HEK293 (cell line): ENCODE measurements around the gene GIT1.
A peak's percentile ranks its signal among the peaks of the same experiment; 100 is the strongest.

Source experiments
- BCL11A ChIP-seq: fragments of 450-650 bp; formaldehyde crosslinking; IDR thresholded peaks from 2 replicates; pipeline ENCODE4 v1.5.1; 2016; ENCODE audit warnings: low read depth, missing biosample characterization, missing genetic modification characterization
- BCL11B ChIP-seq: fragments of 450-650 bp; formaldehyde crosslinking; IDR thresholded peaks from 2 replicates; pipeline ENCODE4 v1.5.1; 2016; ENCODE audit warnings: low read depth, missing biosample characterization, missing genetic modification characterization
- EGR2 ChIP-seq: fragments of 450-650 bp; formaldehyde crosslinking; IDR thresholded peaks from 2 replicates; pipeline ENCODE4 v1.5.1; 2016; ENCODE audit warnings: low read depth, missing biosample characterization, missing genetic modification characterization
- FEZF1 ChIP-seq: fragments of 450-650 bp; formaldehyde crosslinking; IDR thresholded peaks from 2 replicates; pipeline ENCODE4 v1.5.1; 2016; ENCODE audit warnings: missing biosample characterization, missing genetic modification characterization
- GFI1B ChIP-seq: fragments of 450-650 bp; formaldehyde crosslinking; IDR thresholded peaks from 2 replicates; pipeline ENCODE4 v1.5.1; 2016; ENCODE audit warnings: missing biosample characterization, missing genetic modification characterization
- GLIS1 ChIP-seq: fragments of 450-650 bp; formaldehyde crosslinking; IDR thresholded peaks from 2 replicates; pipeline ENCODE4 v1.5.1; 2016; ENCODE audit warnings: missing biosample characterization, missing genetic modification characterization
- GLIS2 ChIP-seq: fragments of 450-650 bp; formaldehyde crosslinking; IDR thresholded peaks from 2 replicates; pipeline ENCODE4 v1.5.1; 2016; ENCODE audit warnings: missing biosample characterization, missing genetic modification characterization
- MZF1 ChIP-seq: fragments of 450-650 bp; formaldehyde crosslinking; IDR thresholded peaks from 2 replicates; pipeline ENCODE4 v1.5.1; 2017; ENCODE audit warnings: missing biosample characterization, missing genetic modification characterization, borderline replicate concordance
- OVOL3 ChIP-seq: fragments of 450-650 bp; formaldehyde crosslinking; IDR thresholded peaks from 2 replicates; pipeline ENCODE4 v1.5.1; 2016; ENCODE audit warnings: missing biosample characterization, missing genetic modification characterization
- SP7 ChIP-seq: fragments of 450-650 bp; formaldehyde crosslinking; IDR thresholded peaks from 2 replicates; pipeline ENCODE4 v1.5.1; 2016; ENCODE audit warnings: missing biosample characterization, missing genetic modification characterization
- YY1 ChIP-seq: fragments of 450-650 bp; formaldehyde crosslinking; IDR thresholded peaks from 2 replicates; pipeline ENCODE4 v1.5.1; 2018; ENCODE audit warnings: missing biosample characterization, missing genetic modification characterization
- ZBTB20 ChIP-seq: fragments of 450-650 bp; formaldehyde crosslinking; IDR thresholded peaks from 2 replicates; pipeline ENCODE4 v1.5.1; 2016; ENCODE audit warnings: missing biosample characterization, missing genetic modification characterization
- ZBTB48 ChIP-seq: fragments of 450-650 bp; formaldehyde crosslinking; IDR thresholded peaks from 2 replicates; pipeline ENCODE4 v1.5.1; 2016; ENCODE audit warnings: missing biosample characterization, missing genetic modification characterization
- ZBTB7A ChIP-seq: fragments of 450-650 bp; formaldehyde crosslinking; IDR thresholded peaks from 2 replicates; pipeline ENCODE4 v1.5.1; 2016; ENCODE audit warnings: low read depth, missing biosample characterization, missing genetic modification characterization
- ZFHX2 ChIP-seq: fragments of 450-650 bp; formaldehyde crosslinking; conservative IDR thresholded peaks from 2 replicates; pipeline ENCODE4 v1.5.1; 2016; ENCODE audit warnings: missing biosample characterization, missing genetic modification characterization
- ZIC2 ChIP-seq: fragments of 450-650 bp; formaldehyde crosslinking; IDR thresholded peaks from 2 replicates; pipeline ENCODE4 v1.5.1; 2016; ENCODE audit warnings: missing biosample characterization, missing genetic modification characterization
- ZNF132 ChIP-seq: fragments of 450-650 bp; formaldehyde crosslinking; IDR thresholded peaks from 2 replicates; pipeline ENCODE4 v1.5.1; 2017; ENCODE audit warnings: missing biosample characterization, missing genetic modification characterization, borderline replicate concordance
- ZNF239 ChIP-seq: fragments of 450-650 bp; formaldehyde crosslinking; IDR thresholded peaks from 2 replicates; pipeline ENCODE4 v1.5.1; 2016; ENCODE audit warnings: missing biosample characterization, missing genetic modification characterization
- ZNF366 ChIP-seq: fragments of 450-650 bp; formaldehyde crosslinking; conservative IDR thresholded peaks from 2 replicates; pipeline ENCODE4 v1.5.1; 2016; ENCODE audit warnings: missing biosample characterization, missing genetic modification characterization
- ZNF423 ChIP-seq: fragments of 450-650 bp; formaldehyde crosslinking; IDR thresholded peaks from 2 replicates; pipeline ENCODE4 v1.5.1; 2016; ENCODE audit warnings: missing biosample characterization, missing genetic modification characterization
- ZNF600 ChIP-seq: fragments of 450-650 bp; formaldehyde crosslinking; IDR thresholded peaks from 2 replicates; pipeline ENCODE4 v1.5.1; 2016; ENCODE audit warnings: missing biosample characterization, missing genetic modification characterization
- ZNF629 ChIP-seq: fragments of 450-650 bp; formaldehyde crosslinking; IDR thresholded peaks from 2 replicates; pipeline ENCODE4 v1.5.1; 2017; ENCODE audit warnings: missing biosample characterization, missing genetic modification characterization
- TF ChIP-seq, protein P1 (sequence below): fragments of 450-650 bp; formaldehyde crosslinking; IDR thresholded peaks from 2 replicates; pipeline ENCODE4 v1.5.1; 2017; ENCODE audit warnings: missing biosample characterization, missing genetic modification characterization
- TF ChIP-seq, protein P2 (sequence below): fragments of 450-650 bp; IDR thresholded peaks from 2 replicates; pipeline ENCODE4 v1.5.1; 2018; ENCODE audit warnings: missing biosample characterization, mild to moderate bottlenecking, missing genetic modification characterization
- TF ChIP-seq, protein P3 (sequence below): fragments of 450-650 bp; formaldehyde crosslinking; IDR thresholded peaks from 2 replicates; pipeline ENCODE4 v1.5.1; 2016; ENCODE audit warnings: missing biosample characterization, missing genetic modification characterization, borderline replicate concordance
- TF ChIP-seq, protein P4 (sequence below): fragments of 450-650 bp; formaldehyde crosslinking; IDR thresholded peaks from 2 replicates; pipeline ENCODE4 v1.5.1; 2017; ENCODE audit warnings: missing biosample characterization, missing genetic modification characterization
- TF ChIP-seq, protein P5 (sequence below): fragments of 450-650 bp; formaldehyde crosslinking; IDR thresholded peaks from 2 replicates; pipeline ENCODE4 v1.5.1; 2016; ENCODE audit warnings: missing biosample characterization, missing genetic modification characterization

The GIT1 gene

DNA sequence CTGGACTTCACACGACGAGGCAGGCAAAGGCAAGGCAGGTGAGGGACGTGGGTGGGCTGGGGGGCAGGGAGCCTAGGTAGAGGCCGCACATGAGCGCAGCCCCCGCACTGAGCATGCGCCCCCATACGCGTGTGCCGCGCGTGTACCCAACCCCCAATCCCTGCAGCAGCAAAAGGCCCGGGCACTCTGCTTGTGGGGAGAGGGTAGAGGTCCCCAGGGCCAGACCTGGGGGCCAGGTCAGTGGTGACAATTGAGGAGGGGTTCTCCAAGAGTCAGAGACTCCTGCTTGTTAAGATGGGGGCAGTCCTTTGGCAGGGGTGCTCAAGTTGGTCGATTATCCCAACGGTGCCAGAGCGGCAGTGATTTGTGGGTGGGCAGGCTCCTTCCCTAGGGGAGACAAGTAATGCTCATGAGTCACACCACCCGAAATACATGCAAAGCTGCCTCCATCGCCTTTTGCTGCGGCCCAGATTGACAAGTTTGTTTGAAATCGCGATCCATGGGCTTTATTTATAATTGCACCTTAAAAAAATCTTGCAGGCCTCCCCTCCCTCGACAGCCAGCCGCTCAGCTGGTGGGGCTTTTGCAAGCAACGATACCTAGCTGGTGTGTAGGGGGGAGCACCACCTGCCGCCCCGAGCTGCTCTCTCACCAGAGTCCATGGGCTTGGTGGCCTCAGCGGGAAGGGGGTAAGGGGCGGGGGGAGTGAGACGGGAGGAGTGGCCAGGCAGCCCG, 1.1 kb upstream of the GIT1 start (continued):
- peak; percentile 20; the same call in 1 of the 2 replicates for TF ChIP-seq GLIS1 (tag by site-specific recombination)
- TF ChIP-seq ZIC2 (tag by site-specific recombination) = peak; percentile 65
- TF ChIP-seq EGR2 (tag by site-specific recombination) = peak; percentile 44; the same call in 1 of the 2 replicates
- TF ChIP-seq, protein P1, sequence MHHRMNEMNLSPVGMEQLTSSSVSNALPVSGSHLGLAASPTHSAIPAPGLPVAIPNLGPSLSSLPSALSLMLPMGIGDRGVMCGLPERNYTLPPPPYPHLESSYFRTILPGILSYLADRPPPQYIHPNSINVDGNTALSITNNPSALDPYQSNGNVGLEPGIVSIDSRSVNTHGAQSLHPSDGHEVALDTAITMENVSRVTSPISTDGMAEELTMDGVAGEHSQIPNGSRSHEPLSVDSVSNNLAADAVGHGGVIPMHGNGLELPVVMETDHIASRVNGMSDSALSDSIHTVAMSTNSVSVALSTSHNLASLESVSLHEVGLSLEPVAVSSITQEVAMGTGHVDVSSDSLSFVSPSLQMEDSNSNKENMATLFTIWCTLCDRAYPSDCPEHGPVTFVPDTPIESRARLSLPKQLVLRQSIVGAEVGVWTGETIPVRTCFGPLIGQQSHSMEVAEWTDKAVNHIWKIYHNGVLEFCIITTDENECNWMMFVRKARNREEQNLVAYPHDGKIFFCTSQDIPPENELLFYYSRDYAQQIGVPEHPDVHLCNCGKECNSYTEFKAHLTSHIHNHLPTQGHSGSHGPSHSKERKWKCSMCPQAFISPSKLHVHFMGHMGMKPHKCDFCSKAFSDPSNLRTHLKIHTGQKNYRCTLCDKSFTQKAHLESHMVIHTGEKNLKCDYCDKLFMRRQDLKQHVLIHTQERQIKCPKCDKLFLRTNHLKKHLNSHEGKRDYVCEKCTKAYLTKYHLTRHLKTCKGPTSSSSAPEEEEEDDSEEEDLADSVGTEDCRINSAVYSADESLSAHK (tag by site-specific recombination) = no peak
- TF ChIP-seq ZNF132 = no peak
- TF ChIP-seq GLIS2 (tag by site-specific recombination) = peak; percentile 68
- TF ChIP-seq ZNF423 (tag by site-specific recombination) = 0 out of 2 replicates have a peak, but pooled peaks have one; percentile 26
- TF ChIP-seq ZBTB48 (tag by site-specific recombination) = 0 out of 2 replicates have a peak, but pooled peaks have one; percentile 24
- TF ChIP-seq ZNF629 = peak; percentile 7; the same call in 1 of the 2 replicates
- TF ChIP-seq, protein P2, sequence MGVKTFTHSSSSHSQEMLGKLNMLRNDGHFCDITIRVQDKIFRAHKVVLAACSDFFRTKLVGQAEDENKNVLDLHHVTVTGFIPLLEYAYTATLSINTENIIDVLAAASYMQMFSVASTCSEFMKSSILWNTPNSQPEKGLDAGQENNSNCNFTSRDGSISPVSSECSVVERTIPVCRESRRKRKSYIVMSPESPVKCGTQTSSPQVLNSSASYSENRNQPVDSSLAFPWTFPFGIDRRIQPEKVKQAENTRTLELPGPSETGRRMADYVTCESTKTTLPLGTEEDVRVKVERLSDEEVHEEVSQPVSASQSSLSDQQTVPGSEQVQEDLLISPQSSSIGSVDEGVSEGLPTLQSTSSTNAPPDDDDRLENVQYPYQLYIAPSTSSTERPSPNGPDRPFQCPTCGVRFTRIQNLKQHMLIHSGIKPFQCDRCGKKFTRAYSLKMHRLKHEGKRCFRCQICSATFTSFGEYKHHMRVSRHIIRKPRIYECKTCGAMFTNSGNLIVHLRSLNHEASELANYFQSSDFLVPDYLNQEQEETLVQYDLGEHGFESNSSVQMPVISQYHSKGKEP (tag by site-specific recombination) = peak; percentile 24
- TF ChIP-seq YY1 (tag by site-specific recombination) = no peak
- TF ChIP-seq ZNF366 (tag by site-specific recombination) = no peak
- peak; percentile 7; the same call in 1 of the 2 replicates for TF ChIP-seq FEZF1
- TF ChIP-seq, protein P3, sequence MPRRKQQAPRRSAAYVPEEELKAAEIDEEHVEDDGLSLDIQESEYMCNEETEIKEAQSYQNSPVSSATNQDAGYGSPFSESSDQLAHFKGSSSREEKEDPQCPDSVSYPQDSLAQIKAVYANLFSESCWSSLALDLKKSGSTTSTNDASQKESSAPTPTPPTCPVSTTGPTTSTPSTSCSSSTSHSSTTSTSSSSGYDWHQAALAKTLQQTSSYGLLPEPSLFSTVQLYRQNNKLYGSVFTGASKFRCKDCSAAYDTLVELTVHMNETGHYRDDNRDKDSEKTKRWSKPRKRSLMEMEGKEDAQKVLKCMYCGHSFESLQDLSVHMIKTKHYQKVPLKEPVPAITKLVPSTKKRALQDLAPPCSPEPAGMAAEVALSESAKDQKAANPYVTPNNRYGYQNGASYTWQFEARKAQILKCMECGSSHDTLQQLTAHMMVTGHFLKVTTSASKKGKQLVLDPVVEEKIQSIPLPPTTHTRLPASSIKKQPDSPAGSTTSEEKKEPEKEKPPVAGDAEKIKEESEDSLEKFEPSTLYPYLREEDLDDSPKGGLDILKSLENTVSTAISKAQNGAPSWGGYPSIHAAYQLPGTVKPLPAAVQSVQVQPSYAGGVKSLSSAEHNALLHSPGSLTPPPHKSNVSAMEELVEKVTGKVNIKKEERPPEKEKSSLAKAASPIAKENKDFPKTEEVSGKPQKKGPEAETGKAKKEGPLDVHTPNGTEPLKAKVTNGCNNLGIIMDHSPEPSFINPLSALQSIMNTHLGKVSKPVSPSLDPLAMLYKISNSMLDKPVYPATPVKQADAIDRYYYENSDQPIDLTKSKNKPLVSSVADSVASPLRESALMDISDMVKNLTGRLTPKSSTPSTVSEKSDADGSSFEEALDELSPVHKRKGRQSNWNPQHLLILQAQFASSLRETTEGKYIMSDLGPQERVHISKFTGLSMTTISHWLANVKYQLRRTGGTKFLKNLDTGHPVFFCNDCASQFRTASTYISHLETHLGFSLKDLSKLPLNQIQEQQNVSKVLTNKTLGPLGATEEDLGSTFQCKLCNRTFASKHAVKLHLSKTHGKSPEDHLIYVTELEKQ (tag by site-specific recombination) = no peak
- TF ChIP-seq BCL11A (tag by site-specific recombination) = 0 out of 2 replicates have a peak, but pooled peaks have one; percentile 24
- TF ChIP-seq GFI1B (tag by site-specific recombination) = peak; percentile 89
- TF ChIP-seq ZBTB20 (tag by site-specific recombination) = peak; percentile 77
- TF ChIP-seq SP7 (tag by site-specific recombination) = peak; percentile 47
- peak; percentile 65; the same call in 1 of the 2 replicates for TF ChIP-seq ZBTB7A
- TF ChIP-seq ZFHX2 (tag by site-specific recombination) = peak; percentile 8; the same call in 1 of the 2 replicates
- TF ChIP-seq ZNF239 (tag by site-specific recombination) = no peak
- 0 out of 2 replicates have a peak, but pooled peaks have one; percentile 16 for TF ChIP-seq BCL11B (tag by site-specific recombination)
- TF ChIP-seq, protein P4, sequence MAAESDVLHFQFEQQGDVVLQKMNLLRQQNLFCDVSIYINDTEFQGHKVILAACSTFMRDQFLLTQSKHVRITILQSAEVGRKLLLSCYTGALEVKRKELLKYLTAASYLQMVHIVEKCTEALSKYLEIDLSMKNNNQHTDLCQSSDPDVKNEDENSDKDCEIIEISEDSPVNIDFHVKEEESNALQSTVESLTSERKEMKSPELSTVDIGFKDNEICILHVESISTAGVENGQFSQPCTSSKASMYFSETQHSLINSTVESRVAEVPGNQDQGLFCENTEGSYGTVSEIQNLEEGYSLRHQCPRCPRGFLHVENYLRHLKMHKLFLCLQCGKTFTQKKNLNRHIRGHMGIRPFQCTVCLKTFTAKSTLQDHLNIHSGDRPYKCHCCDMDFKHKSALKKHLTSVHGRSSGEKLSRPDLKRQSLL (tag by site-specific recombination) = peak; percentile 75; the same call in 1 of the 2 replicates
- TF ChIP-seq, protein P5, sequence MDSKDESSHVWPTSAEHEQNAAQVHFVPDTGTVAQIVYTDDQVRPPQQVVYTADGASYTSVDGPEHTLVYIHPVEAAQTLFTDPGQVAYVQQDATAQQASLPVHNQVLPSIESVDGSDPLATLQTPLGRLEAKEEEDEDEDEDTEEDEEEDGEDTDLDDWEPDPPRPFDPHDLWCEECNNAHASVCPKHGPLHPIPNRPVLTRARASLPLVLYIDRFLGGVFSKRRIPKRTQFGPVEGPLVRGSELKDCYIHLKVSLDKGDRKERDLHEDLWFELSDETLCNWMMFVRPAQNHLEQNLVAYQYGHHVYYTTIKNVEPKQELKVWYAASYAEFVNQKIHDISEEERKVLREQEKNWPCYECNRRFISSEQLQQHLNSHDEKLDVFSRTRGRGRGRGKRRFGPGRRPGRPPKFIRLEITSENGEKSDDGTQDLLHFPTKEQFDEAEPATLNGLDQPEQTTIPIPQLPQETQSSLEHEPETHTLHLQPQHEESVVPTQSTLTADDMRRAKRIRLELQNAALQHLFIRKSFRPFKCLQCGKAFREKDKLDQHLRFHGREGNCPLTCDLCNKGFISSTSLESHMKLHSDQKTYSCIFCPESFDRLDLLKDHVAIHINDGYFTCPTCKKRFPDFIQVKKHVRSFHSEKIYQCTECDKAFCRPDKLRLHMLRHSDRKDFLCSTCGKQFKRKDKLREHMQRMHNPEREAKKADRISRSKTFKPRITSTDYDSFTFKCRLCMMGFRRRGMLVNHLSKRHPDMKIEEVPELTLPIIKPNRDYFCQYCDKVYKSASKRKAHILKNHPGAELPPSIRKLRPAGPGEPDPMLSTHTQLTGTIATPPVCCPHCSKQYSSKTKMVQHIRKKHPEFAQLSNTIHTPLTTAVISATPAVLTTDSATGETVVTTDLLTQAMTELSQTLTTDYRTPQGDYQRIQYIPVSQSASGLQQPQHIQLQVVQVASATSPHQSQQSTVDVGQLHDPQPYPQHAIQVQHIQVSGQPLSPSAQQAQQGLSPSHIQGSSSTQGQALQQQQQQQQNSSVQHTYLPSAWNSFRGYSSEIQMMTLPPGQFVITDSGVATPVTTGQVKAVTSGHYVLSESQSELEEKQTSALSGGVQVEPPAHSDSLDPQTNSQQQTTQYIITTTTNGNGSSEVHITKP (tag by site-specific recombination) = peak; percentile 74
- TF ChIP-seq OVOL3 (tag by site-specific recombination) = no peak
- TF ChIP-seq MZF1 (tag by site-specific recombination) = no peak
- peak; percentile 34; the same call in 1 of the 2 replicates for TF ChIP-seq ZNF600 (tag by site-specific recombination)
